HCT116 (cell line): ENCODE results near the gene NEU4. TPM values are rescaled to one million over a fixed set of nuclear protein-coding genes. Genes with fewer than 3 reads are reported as not detected.

ENCODE experiments used
- ATAC-seq: fragments of 200-7000 bp; cut with Tn5 transposase; 2 replicates; pipeline ENCODE4 v1.9.1; 2020; ENCODE audit warnings: mild to moderate bottlenecking, moderate library complexity
- BruUV-seq: library from RNA; stranded (reverse); fragments of 400-500 nt; replicated peaks from 2 replicates; lab custom pipeline; 2021; lab: Mats Ljungman, UMichigan
- CTCF ChIA-PET: fragments of 300-600 bp; sonication (Branson Sonifier 250); formaldehyde crosslinking; loops from one replicate; lab custom pipeline; 2021; ENCODE audit warnings: antibody characterized with exemption; lab: Charles Lee
- POLR2A ChIA-PET: fragments of 300-600, 350-600 bp; sonication (Branson Sonifier 250); formaldehyde crosslinking; loops from one replicate; lab custom pipeline; 2021; ENCODE audit warnings: antibody characterized with exemption; lab: Charles Lee
- RAD21 ChIA-PET, 2 experiments: fragments of 300-600 bp; sonication (Branson Sonifier 250); formaldehyde crosslinking; loops; one replicate each; lab custom pipeline; 2023; ENCODE audit warnings: low total read pairs in 2 of 2; ENCODE audit not compliant: uncharacterized antibody in 2 of 2, unreplicated experiment in 2 of 2, low non-redundant PET in 1 of 2; lab: Charles Lee
- DNase-seq: peaks from one replicate; pipeline ENCODE4 v3.0.0-alpha.2; 2010; ENCODE audit warnings: low read depth, low spot score
- H2AFZ ChIP-seq: fragments of 200-600 bp; shearing (Covaris generic), sonication (generic); 2 replicates; pipeline ENCODE4 v1.6.1; 2017; ENCODE audit warnings: low read depth, mixed run types, mixed read lengths, antibody characterized with exemption, low read length; ENCODE audit not compliant: poor library complexity, severe bottlenecking
- H3K27ac ChIP-seq: 2 replicates; pipeline ENCODE4 v1.5.1; 2012; ENCODE audit warnings: low read depth, low read length
- H3K27me3 ChIP-seq: fragments of 200-600 bp; sonication (generic); 2 replicates; pipeline ENCODE4 v1.6.1; 2016; ENCODE audit warnings: mixed run types, low read length, mixed read lengths; ENCODE audit not compliant: insufficient read depth
- H3K36me3 ChIP-seq, 2 experiments: fragments of 200-500 bp in 1 of 2; fragments of 200-600 bp in 1 of 2; sonication (Bioruptor generic) in 1 of 2; sonication (generic) in 1 of 2; 2 replicates each; pipeline versions ENCODE4 v1.5.1 to v1.6.1; 2014 to 2016; ENCODE audit warnings: low read length in 2 of 2, inconsistent platforms in 1 of 2, mixed read lengths in 1 of 2, mixed run types in 1 of 2; ENCODE audit not compliant: insufficient read depth in 2 of 2, control insufficient read depth in 1 of 2
- H3K4me1 ChIP-seq, 2 experiments: fragments of 200-600 bp in 1 of 2; sonication (generic) in 1 of 2; 2 replicates each; pipeline versions ENCODE4 v1.5.1 to v1.6.1; 2012 to 2017; ENCODE audit warnings: low read length in 2 of 2, inconsistent platforms in 1 of 2, mild to moderate bottlenecking in 1 of 2, mixed read lengths in 1 of 2, mixed run types in 1 of 2, moderate library complexity in 1 of 2; ENCODE audit not compliant: insufficient read depth in 2 of 2, control insufficient read depth in 1 of 2
- H3K4me2 ChIP-seq: fragments of 200-600 bp; sonication (generic); 2 replicates; pipeline ENCODE4 v1.6.1; 2017; ENCODE audit warnings: mixed run types, low read length, mixed read lengths
- H3K4me3 ChIP-seq, 2 experiments: fragments of 200-600 bp in 1 of 2; sonication (generic) in 1 of 2; replicated peaks in 1 of 2; 2 replicates each; pipeline ENCODE4 v1.5.1; 2011 to 2016; ENCODE audit warnings: low read length in 2 of 2, control low read depth in 1 of 2, low read depth in 1 of 2, mild to moderate bottlenecking in 1 of 2, mixed read lengths in 1 of 2, mixed run types in 1 of 2
- H3K79me2 ChIP-seq: fragments of 200-600 bp; sonication (generic); 2 replicates; pipeline ENCODE4 v1.6.1; 2017; ENCODE audit warnings: mild to moderate bottlenecking, mixed run types, low read length, moderate library complexity, mixed read lengths; ENCODE audit not compliant: insufficient read depth
- H3K9ac ChIP-seq: fragments of 200-600 bp; sonication (generic); 2 replicates; pipeline ENCODE4 v1.6.1; 2016; ENCODE audit warnings: low read length, mixed read lengths
- H3K9me2 ChIP-seq: fragments of 200-600 bp; sonication (generic), shearing (Covaris generic); 2 replicates; pipeline ENCODE4 v1.6.1; 2017; ENCODE audit warnings: mixed run types, mild to moderate bottlenecking, moderate library complexity; ENCODE audit not compliant: insufficient read depth
- H3K9me3 ChIP-seq, 2 experiments: fragments of 200-500 bp in 1 of 2; fragments of 200-600 bp in 1 of 2; sonication (Bioruptor generic) in 1 of 2; sonication (generic) in 1 of 2; 2 replicates each; pipeline ENCODE4 v1.6.1; 2014 to 2017; ENCODE audit warnings: low read length in 2 of 2, mixed read lengths in 2 of 2, inconsistent platforms in 1 of 2, low read depth in 1 of 2, mild to moderate bottlenecking in 1 of 2, mixed run types in 1 of 2, moderate library complexity in 1 of 2; ENCODE audit not compliant: control insufficient read depth in 1 of 2, insufficient read depth in 1 of 2
- H4K20me1 ChIP-seq: fragments of 200-600 bp; sonication (generic), shearing (Covaris generic); 2 replicates; pipeline ENCODE4 v1.6.1; 2017; ENCODE audit warnings: mixed run types, mild to moderate bottlenecking, moderate library complexity; ENCODE audit not compliant: insufficient read depth
- ATF3 ChIP-seq: IDR thresholded peaks from 2 replicates; pipeline ENCODE4 v1.6.1; 2012
- CBX3 ChIP-seq: IDR thresholded peaks from 2 replicates; pipeline ENCODE4 v1.6.1; 2012; ENCODE audit warnings: low read depth
- CEBPB ChIP-seq: IDR thresholded peaks from 2 replicates; pipeline ENCODE4 v1.6.1; 2012; ENCODE audit warnings: low read depth
- EGR1 ChIP-seq: IDR thresholded peaks from 2 replicates; pipeline ENCODE4 v1.6.1; 2012; ENCODE audit warnings: low read depth
- ELF1 ChIP-seq: IDR thresholded peaks from 2 replicates; pipeline ENCODE4 v1.6.1; 2012; ENCODE audit warnings: low read depth, borderline replicate concordance
- EZH2phosphoT487 ChIP-seq: fragments of 200-600 bp; IDR thresholded peaks from 2 replicates; pipeline ENCODE4 v1.6.1; 2018; ENCODE audit warnings: antibody characterized with exemption, borderline replicate concordance
- FOSL1 ChIP-seq: IDR thresholded peaks from 2 replicates; pipeline ENCODE4 v1.6.1; 2012; ENCODE audit warnings: low read depth
- MAX ChIP-seq: IDR thresholded peaks from 2 replicates; pipeline ENCODE4 v1.6.1; 2012
- POLR2A ChIP-seq: IDR thresholded peaks from 2 replicates; pipeline ENCODE4 v1.7.0; 2011; ENCODE audit warnings: borderline replicate concordance; ENCODE audit not compliant: insufficient read depth, insufficient read length; ENCODE audit errors: extremely low read depth
- POLR2AphosphoS5 ChIP-seq: IDR thresholded peaks from 2 replicates; pipeline ENCODE4 v1.6.1; 2011; ENCODE audit warnings: mild to moderate bottlenecking, low read depth, low read length, moderate library complexity
- RAD21 ChIP-seq: IDR thresholded peaks from 2 replicates; pipeline ENCODE4 v1.6.1; 2012; ENCODE audit warnings: low read depth, mild to moderate bottlenecking
- REST ChIP-seq: IDR thresholded peaks from 2 replicates; pipeline ENCODE4 v1.6.1; 2012; ENCODE audit warnings: low read depth
- SIN3A ChIP-seq: IDR thresholded peaks from 2 replicates; pipeline ENCODE4 v1.6.1; 2012; ENCODE audit warnings: low read depth
- SP1 ChIP-seq: IDR thresholded peaks from 2 replicates; pipeline ENCODE4 v1.6.1; 2012; ENCODE audit warnings: low read depth
- SRF ChIP-seq: IDR thresholded peaks from 2 replicates; pipeline ENCODE4 v1.6.1; 2012; ENCODE audit warnings: low read depth
- TCF7L2 ChIP-seq: IDR thresholded peaks from 2 replicates; pipeline ENCODE4 v1.7.0; 2011; ENCODE audit warnings: borderline replicate concordance, inconsistent platforms; ENCODE audit not compliant: insufficient read depth, insufficient read length; ENCODE audit errors: extremely low read depth
- YY1 ChIP-seq: IDR thresholded peaks from 2 replicates; pipeline ENCODE4 v1.6.1; 2011; ENCODE audit warnings: low read length, low read depth, moderate library complexity, mild to moderate bottlenecking; ENCODE audit not compliant: insufficient replicate concordance; ENCODE audit errors: extremely low read depth
- ZBTB33 ChIP-seq: IDR thresholded peaks from 2 replicates; pipeline ENCODE4 v1.6.1; 2011; ENCODE audit warnings: mild to moderate bottlenecking, low read length, moderate library complexity; ENCODE audit not compliant: insufficient replicate concordance; ENCODE audit errors: extremely low read depth
- ZFX ChIP-seq: fragments of 450-650 bp; IDR thresholded peaks from 2 replicates; pipeline ENCODE4 v1.6.1; 2017
- ZNF274 ChIP-seq: fragments of 200-500 bp; sonication (Bioruptor generic); IDR thresholded peaks from 2 replicates; pipeline ENCODE4 v1.6.1; 2014; ENCODE audit warnings: mild to moderate bottlenecking, low read depth, low read length, inconsistent platforms
- intact Hi-C: fragments of 100-400 bp; cut with micrococcal nuclease; formaldehyde crosslinking; loops from 2 replicates; pipeline ENCODE4 v1.10.0; 2022
- total RNA-seq: library from RNA; stranded (reverse); gene quantifications from one replicate; pipeline ENCODE4 v1.2.1, GENCODE V29; 2021; ENCODE audit not compliant: unreplicated experiment

The NEU4 gene
- total RNA-seq, 1 experiment from 2014 or later, result 0.34 TPM

- RAD21 ChIA-PET, result no interaction called here
- no peak overlapping the region for H3K9ac ChIP-seq
- H3K27me3 ChIP-seq, result no peaks in the 10 kb centered on the region
- H4K20me1 ChIP-seq, result no peaks in the 10 kb centered on the region
- intact Hi-C loops, result no loop called here
- no peak overlapping the region for H3K4me2 ChIP-seq
- POLR2A ChIA-PET, result no interaction called here
- TF ChIP-seq ELF1 (no peak), SRF (no peak), ATF3 (no peak), TCF7L2 (no peak), SIN3A (no peak), CEBPB (no peak), ZBTB33 (no peak), YY1 (no peak), CBX3 (no peak), ZFX (no peak), SP1 (no peak), RAD21 (no peak), POLR2AphosphoS5 (no peak), EGR1 (no peak), REST (no peak), EZH2phosphoT487 (no peak), MAX (no peak), POLR2A (no peak), FOSL1 (no peak), ZNF274 (no peak)
- no peaks in the 10 kb centered on the region for H3K79me2 ChIP-seq
- H3K4me1 ChIP-seq, result no peaks in the 10 kb centered on the region
- no peak overlapping the region for H2AFZ ChIP-seq
- H3K36me3 ChIP-seq, result no peaks in the 10 kb centered on the region
- peaks cover 0 to under 1% of the 10 kb centered on the region in 2 experiments; a peak in 1 of 4 replicates for H3K9me3 ChIP-seq
- ATAC-seq, result no peak
- H3K9me2 ChIP-seq, result no peaks in the 10 kb centered on the region
- H3K4me3 ChIP-seq, result no peak overlapping the region
- DNase-seq, result no peak
- H3K27ac ChIP-seq, result no peak overlapping the region
- BruUV-seq, result no TSS peak
- CTCF ChIA-PET, result no interaction called here
These were observed 12.7 kb downstream of the NEU4 start for GRCh38 chr2:241821460-241822263.
